ENCODE measurements around the gene BRME1.

BRME1 gene

GRCh38 chr19:13846557-13847406 is 59.1 kb downstream of the BRME1 start:
- DNase-seq (ENCODE audit: low read depth) = peak; percentile 71

GRCh38 chr19:13844130-13844631 is 61.7 kb downstream of the BRME1 start:
- no peak for DNase-seq (ENCODE audit: low read depth)

GRCh38 chr19:13843104-13843921 is 62.6 kb downstream of the BRME1 start:
- DNase-seq (ENCODE audit: low read depth) = no peak

GRCh38 chr19:13842291-13843103 is 63.4 kb downstream of the BRME1 start:
- DNase-seq (ENCODE audit: low read depth) = no peak

GRCh38 chr19:13841962-13842290 is 64.0 kb downstream of the BRME1 start:
- DNase-seq (ENCODE audit: low read depth) = no peak

- DNase-seq (ENCODE audit: low read depth) = no peak
Observed at GRCh38 chr19:13841086-13841961, 64.6 kb downstream of the BRME1 start.

GRCh38 chr19:13840305-13841085 is 65.4 kb downstream of the BRME1 start:
- DNase-seq (ENCODE audit: low read depth) = no peak

GRCh38 chr19:13839938-13840304 is 66.0 kb downstream of the BRME1 start:
- no peak for DNase-seq (ENCODE audit: low read depth)

GRCh38 chr19:13839130-13839937 is 66.6 kb downstream of the BRME1 start:
- DNase-seq (ENCODE audit: low read depth) = no peak

GRCh38 chr19:13838435-13839129 is 67.3 kb downstream of the BRME1 start:
- DNase-seq (ENCODE audit: low read depth) = no peak

GRCh38 chr19:13835791-13836723 is 69.9 kb downstream of the BRME1 start:
- DNase-seq (ENCODE audit: low read depth) = no peak

- no peak for DNase-seq (ENCODE audit: low read depth)
Observed at GRCh38 chr19:13834244-13835069, 71.5 kb downstream of the BRME1 start.

- no peak for DNase-seq (ENCODE audit: low read depth)
Observed at GRCh38 chr19:13833330-13834243, 72.3 kb downstream of the BRME1 start.
